GM08714 (cell line): ENCODE data around the gene RABGGTA.

Source experiments
- H3K4me3 ChIP-seq: fragments of 200-500 bp; sonication (Bioruptor generic); 2 replicates; pipeline ENCODE4 v1.5.1; 2014; ENCODE audit warnings: mild to moderate bottlenecking, low read length, inconsistent platforms
- ZNF274 ChIP-seq: IDR thresholded peaks from 2 replicates; pipeline ENCODE4 v1.6.1; 2012; ENCODE audit warnings: mild to moderate bottlenecking, low read depth, low read length

Gene RABGGTA

GRCh38 chr14:24278424-24278823, 7.0 kb upstream of the RABGGTA start:
- TF ChIP-seq ZNF274, result no peak

GRCh38 chr14:24277606-24278321, 6.4 kb upstream of the RABGGTA start:
- TF ChIP-seq ZNF274, result no peak

More at GRCh38 chr14:24278424-24278823, 7.0 kb upstream of the RABGGTA start:
- no peak overlapping the region for H3K4me3 ChIP-seq

GRCh38 chr14:24277071-24277470, 5.7 kb upstream of the RABGGTA start:
- H3K4me3 ChIP-seq, result no peak overlapping the region
- no peak for TF ChIP-seq ZNF274

More at GRCh38 chr14:24277606-24278321, 6.4 kb upstream of the RABGGTA start:
- H3K4me3 ChIP-seq, result no peak overlapping the region

GRCh38 chr14:24274101-24274543, 2.7 kb upstream of the RABGGTA start:
- H3K4me3 ChIP-seq, result peak overlapping the region; percentile 5; the same call in 1 of the 2 replicates
- no peak for TF ChIP-seq ZNF274

GRCh38 chr14:24273422-24273998, 2.1 kb upstream of the RABGGTA start:
- TF ChIP-seq ZNF274, result no peak
- no peak overlapping the region for H3K4me3 ChIP-seq

GRCh38 chr14:24272467-24272866, 1.1 kb upstream of the RABGGTA start:
- TF ChIP-seq ZNF274, result no peak
- H3K4me3 ChIP-seq, result no peak overlapping the region

- TF ChIP-seq ZNF274, result no peak
- peak overlapping the region; percentile 79; the same call in 1 of the 2 replicates for H3K4me3 ChIP-seq
Measured at GRCh38 chr14:24271834-24272263, 452 bp upstream of the RABGGTA start.

GRCh38 chr14:24270537-24271133, 762 bp downstream of the RABGGTA start:
- H3K4me3 ChIP-seq, result peak overlapping the region; percentile 79
- no peak for TF ChIP-seq ZNF274

- H3K4me3 ChIP-seq, result no peak overlapping the region
- TF ChIP-seq ZNF274, result no peak
Measured at GRCh38 chr14:24269910-24270536, 1.4 kb downstream of the RABGGTA start.

GRCh38 chr14:24269368-24269767, 2.0 kb downstream of the RABGGTA start:
- no peak for TF ChIP-seq ZNF274
- H3K4me3 ChIP-seq, result no peak overlapping the region

- no peak for TF ChIP-seq ZNF274
- no peak overlapping the region for H3K4me3 ChIP-seq
Measured at GRCh38 chr14:24268225-24268624, 3.2 kb downstream of the RABGGTA start.

GRCh38 chr14:24267516-24267915, 3.9 kb downstream of the RABGGTA start:
- no peak for TF ChIP-seq ZNF274
- no peak overlapping the region for H3K4me3 ChIP-seq

GRCh38 chr14:24266344-24267244, 4.8 kb downstream of the RABGGTA start:
- H3K4me3 ChIP-seq, result no peak overlapping the region
- TF ChIP-seq ZNF274, result no peak
